Activated CD4-positive, alpha-beta T cell treated with anti-CD3 and anti-CD28 coated beads, Interleukin-2, amount 10 ng/mL, durations not matched to agents 24 days and 14 days (primary cell): ENCODE data around the gene USF2. TPM values are rescaled to one million over a fixed set of nuclear protein-coding genes. Genes with fewer than 3 reads are reported as not detected.

Experiments used
- DNase-seq: peaks from one replicate; pipeline ENCODE4 v3.0.0; 2022
- H3K27ac Mint-ChIP-seq: one replicate; pipeline ENCODE4 v1.8.0; 2022; ENCODE audit warnings: mild to moderate bottlenecking, mixed read lengths
- H3K27me3 Mint-ChIP-seq: one replicate; pipeline ENCODE4 v1.8.0; 2022; ENCODE audit warnings: mixed read lengths
- H3K36me3 Mint-ChIP-seq: one replicate; pipeline ENCODE4 v1.8.0; 2022; ENCODE audit warnings: low read depth, mild to moderate bottlenecking, mixed read lengths
- H3K4me1 Mint-ChIP-seq: one replicate; pipeline ENCODE4 v1.8.0; 2021; ENCODE audit warnings: mixed read lengths
- H3K4me3 Mint-ChIP-seq: one replicate; pipeline ENCODE4 v1.8.0; 2022; ENCODE audit warnings: mild to moderate bottlenecking, moderate library complexity, mixed read lengths
- H3K9me3 Mint-ChIP-seq: one replicate; pipeline ENCODE4 v1.8.0; 2021; ENCODE audit warnings: mixed read lengths
- intact Hi-C: fragments of 100-400 bp; cut with micrococcal nuclease; formaldehyde crosslinking; loops from one replicate; pipeline ENCODE4 v1.15.1; 2023
- total RNA-seq: library from RNA; stranded (reverse); gene quantifications from 2 replicates; pipeline ENCODE4 v1.2.3, GENCODE V29; 2022

Gene USF2
- total RNA-seq, 1 donor from 2014 or later: 147 TPM

GRCh38 chr19:35265900-35266519, 2.8 kb upstream of the USF2 start:
- intact Hi-C loops: no loop called here
- Mint-ChIP-seq H3K27me3 (no peaks in the 10 kb centered on the region), H3K27ac (peak overlapping the region; percentile 87), H3K4me1 (peaks cover 13% of the 10 kb centered on the region), H3K9me3 (no peaks in the 10 kb centered on the region), H3K36me3 (peaks cover 22% of the 10 kb centered on the region), H3K4me3 (peak overlapping the region; percentile 91)
- no peak for DNase-seq

GRCh38 chr19:35266520-35267352, 2.0 kb upstream of the USF2 start:
- peaks cover 28% of the 10 kb centered on the region for H3K36me3 Mint-ChIP-seq
- H3K9me3 Mint-ChIP-seq: no peaks in the 10 kb centered on the region
- peak; percentile 69 for DNase-seq
- H3K27ac Mint-ChIP-seq: peak overlapping the region; percentile 94
- H3K4me3 Mint-ChIP-seq: peak overlapping the region; percentile 91
- intact Hi-C loops: no loop called here
- peaks cover 14% of the 10 kb centered on the region for H3K4me1 Mint-ChIP-seq
- no peaks in the 10 kb centered on the region for H3K27me3 Mint-ChIP-seq

- Mint-ChIP-seq H3K4me1 (peaks cover 15% of the 10 kb centered on the region), H3K4me3 (peak overlapping the region; percentile 91), H3K9me3 (no peaks in the 10 kb centered on the region), H3K36me3 (peaks cover 35% of the 10 kb centered on the region), H3K27ac (peak overlapping the region; percentile 94), H3K27me3 (no peaks in the 10 kb centered on the region)
- DNase-seq: peak; percentile 84
- intact Hi-C loops: no loop called here
Observed at GRCh38 chr19:35267353-35267817, 1.4 kb upstream of the USF2 start.

- peaks cover 15% of the 10 kb centered on the region for H3K4me1 Mint-ChIP-seq
- peak overlapping the region; percentile 94 for H3K27ac Mint-ChIP-seq
- no peaks in the 10 kb centered on the region for H3K9me3 Mint-ChIP-seq
- intact Hi-C loops: loop anchor here (1.0 to 2.0 kb wide), 2 partner anchors 113 to 127 kb away; partner anchors contain the start of gene FXYD5
- peaks cover 38% of the 10 kb centered on the region for H3K36me3 Mint-ChIP-seq
- no peaks in the 10 kb centered on the region for H3K27me3 Mint-ChIP-seq
- H3K4me3 Mint-ChIP-seq: peak overlapping the region; percentile 91
- DNase-seq: peak; percentile 94
Observed at GRCh38 chr19:35267818-35268535, 785 bp upstream of the USF2 start.

- intact Hi-C loops: loop anchor here (1.0 to 2.0 kb wide), 2 partner anchors 78 to 115 kb away; partner anchors contain the start of genes FFAR1 and FXYD5
- peak overlapping the region; percentile 71 for H3K27ac Mint-ChIP-seq
- H3K4me1 Mint-ChIP-seq: peaks cover 14% of the 10 kb centered on the region
- peak overlapping the region; percentile 73 for H3K4me3 Mint-ChIP-seq
- DNase-seq: peak; percentile 92
- no peaks in the 10 kb centered on the region for H3K9me3 Mint-ChIP-seq
- H3K27me3 Mint-ChIP-seq: no peaks in the 10 kb centered on the region
- H3K36me3 Mint-ChIP-seq: peaks cover 50% of the 10 kb centered on the region
Observed at GRCh38 chr19:35269438-35270117, 816 bp downstream of the USF2 start.

- H3K27me3 Mint-ChIP-seq: no peaks in the 10 kb centered on the region
- H3K4me1 Mint-ChIP-seq: peaks cover 12% of the 10 kb centered on the region
- no peak for DNase-seq
- intact Hi-C loops: no loop called here
- peaks cover 58% of the 10 kb centered on the region for H3K36me3 Mint-ChIP-seq
- H3K9me3 Mint-ChIP-seq: no peaks in the 10 kb centered on the region
- no peak overlapping the region for H3K27ac Mint-ChIP-seq
- H3K4me3 Mint-ChIP-seq: peak overlapping the region; percentile 73
Observed at GRCh38 chr19:35270381-35270811, 1.6 kb downstream of the USF2 start.

GRCh38 chr19:35271546-35271945, 2.8 kb downstream of the USF2 start:
- no peak overlapping the region for H3K27ac Mint-ChIP-seq
- H3K27me3 Mint-ChIP-seq: no peaks in the 10 kb centered on the region
- H3K9me3 Mint-ChIP-seq: no peaks in the 10 kb centered on the region
- no peak overlapping the region for H3K4me3 Mint-ChIP-seq
- intact Hi-C loops: no loop called here
- peaks cover 5% of the 10 kb centered on the region for H3K4me1 Mint-ChIP-seq
- H3K36me3 Mint-ChIP-seq: peaks cover 57% of the 10 kb centered on the region
- DNase-seq: no peak

- H3K27ac Mint-ChIP-seq: peak overlapping the region; percentile 0
- intact Hi-C loops: no loop called here
Observed at GRCh38 chr19:35272122-35272719, 3.5 kb downstream of the USF2 start.

GRCh38 chr19:35272954-35273649, 4.3 kb downstream of the USF2 start:
- no peaks in the 10 kb centered on the region for H3K27me3 Mint-ChIP-seq
- DNase-seq: no peak
- no peaks in the 10 kb centered on the region for H3K9me3 Mint-ChIP-seq
- H3K4me3 Mint-ChIP-seq: no peak overlapping the region
- H3K4me1 Mint-ChIP-seq: peaks cover 5% of the 10 kb centered on the region
- intact Hi-C loops: no loop called here
- peaks cover 64% of the 10 kb centered on the region for H3K36me3 Mint-ChIP-seq
- no peak overlapping the region for H3K27ac Mint-ChIP-seq

More at GRCh38 chr19:35272122-35272719, 3.5 kb downstream of the USF2 start:
- peaks cover 63% of the 10 kb centered on the region for H3K36me3 Mint-ChIP-seq
- no peak overlapping the region for H3K4me3 Mint-ChIP-seq
- no peaks in the 10 kb centered on the region for H3K27me3 Mint-ChIP-seq
- peaks cover 5% of the 10 kb centered on the region for H3K4me1 Mint-ChIP-seq
- no peak for DNase-seq
- H3K9me3 Mint-ChIP-seq: no peaks in the 10 kb centered on the region

- Mint-ChIP-seq H3K9me3 (no peaks in the 10 kb centered on the region), H3K36me3 (peaks cover 66% of the 10 kb centered on the region), H3K27ac (no peak overlapping the region), H3K27me3 (no peaks in the 10 kb centered on the region), H3K4me3 (no peak overlapping the region), H3K4me1 (peaks cover 5% of the 10 kb centered on the region)
- intact Hi-C loops: no loop called here
- DNase-seq: no peak
Observed at GRCh38 chr19:35273686-35274259, 5.0 kb downstream of the USF2 start.

GRCh38 chr19:35274323-35274722, 5.6 kb downstream of the USF2 start:
- Mint-ChIP-seq H3K27ac (no peak overlapping the region), H3K27me3 (no peaks in the 10 kb centered on the region), H3K36me3 (peaks cover 66% of the 10 kb centered on the region), H3K4me1 (peaks cover 5% of the 10 kb centered on the region), H3K9me3 (no peaks in the 10 kb centered on the region), H3K4me3 (no peak overlapping the region)
- DNase-seq: no peak
- intact Hi-C loops: no loop called here

GRCh38 chr19:35276706-35277281, 8.0 kb downstream of the USF2 start:
- intact Hi-C loops: no loop called here
- Mint-ChIP-seq H3K4me3 (no peak overlapping the region), H3K27me3 (peaks cover under 1% of the 10 kb centered on the region), H3K9me3 (no peaks in the 10 kb centered on the region), H3K36me3 (peaks cover 49% of the 10 kb centered on the region), H3K4me1 (peaks cover under 1% of the 10 kb centered on the region), H3K27ac (peak overlapping the region; percentile 58)
- no peak for DNase-seq
